ENCODE measurements around the gene OR4K2. TPM values are rescaled to one million over a fixed set of nuclear protein-coding genes. Genes with fewer than 3 reads are reported as not detected.

Gene OR4K2
- total RNA-seq, 1 donor from 2014 or later, result not detected

- H3K9me3 Mint-ChIP-seq, result peaks cover 64% of the 10 kb centered on the region
- H3K27ac Mint-ChIP-seq, result no peak overlapping the region
- no peaks in the 10 kb centered on the region for H3K36me3 Mint-ChIP-seq
- no peaks in the 10 kb centered on the region for H3K79me2 ChIP-seq (ENCODE audit: low read depth)
- H3K9ac ChIP-seq, result no peak overlapping the region
- H2AFZ ChIP-seq (replicated peaks), result no peak overlapping the region
- H3K36me3 ChIP-seq, result no peaks in the 10 kb centered on the region
- no peak for DNase-seq (ENCODE audit: low spot score)
- H4K20me1 ChIP-seq (ENCODE audit: low read depth), result no peaks in the 10 kb centered on the region
- H3F3A ChIP-seq (ENCODE audit: low read depth), result no peaks in the 10 kb centered on the region
- no peaks in the 10 kb centered on the region for H3K27me3 ChIP-seq
- H3K27me3 Mint-ChIP-seq (ENCODE audit: insufficient read depth, low read depth), result peaks cover 2% of the 10 kb centered on the region
- H3K4me1 Mint-ChIP-seq, result no peaks in the 10 kb centered on the region
- no peak overlapping the region for H3K27ac ChIP-seq
- H3K4me1 ChIP-seq, result no peaks in the 10 kb centered on the region
- H3K4me3 Mint-ChIP-seq, result no peak overlapping the region
- no peak overlapping the region for H3K4me3 ChIP-seq
- H3K9me3 ChIP-seq (ENCODE audit: low read depth), result peaks cover 89% of the 10 kb centered on the region
- no peak for TF ChIP-seq CTCF (IDR thresholded peaks at IDR 0.05)
- no peak for TF ChIP-seq EZH2 (IDR thresholded peaks at IDR 0.05)
- no peak for TF ChIP-seq EZH2phosphoT487 (IDR thresholded peaks at IDR 0.05)
- no peak overlapping the region for H3K4me2 ChIP-seq
Observed at GRCh38 chr14:19902409-19902808, 27.5 kb downstream of the OR4K2 start.

- H3K27ac ChIP-seq, result no peak overlapping the region
- H3K27me3 Mint-ChIP-seq (ENCODE audit: insufficient read depth, low read depth), result no peaks in the 10 kb centered on the region
- H2AFZ ChIP-seq (replicated peaks), result no peak overlapping the region
- peaks cover 94% of the 10 kb centered on the region for H3K9me3 ChIP-seq (ENCODE audit: low read depth)
- no peak overlapping the region for H3K27ac Mint-ChIP-seq
- no peak for DNase-seq (ENCODE audit: low spot score)
- no peaks in the 10 kb centered on the region for H3K4me1 ChIP-seq
- H3K4me3 Mint-ChIP-seq, result no peak overlapping the region
- H3K4me3 ChIP-seq, result no peak overlapping the region
- no peaks in the 10 kb centered on the region for H3K4me1 Mint-ChIP-seq
- H3K79me2 ChIP-seq (ENCODE audit: low read depth), result no peaks in the 10 kb centered on the region
- peaks cover 72% of the 10 kb centered on the region for H3K9me3 Mint-ChIP-seq
- no peak overlapping the region for H3K4me2 ChIP-seq
- H3K9ac ChIP-seq, result no peak overlapping the region
- H4K20me1 ChIP-seq (ENCODE audit: low read depth), result no peaks in the 10 kb centered on the region
- no peak for TF ChIP-seq CTCF (IDR thresholded peaks at IDR 0.05)
- no peak for TF ChIP-seq EZH2phosphoT487 (IDR thresholded peaks at IDR 0.05)
- TF ChIP-seq EZH2 (IDR thresholded peaks at IDR 0.05), result no peak
- no peaks in the 10 kb centered on the region for H3F3A ChIP-seq (ENCODE audit: low read depth)
- H3K36me3 ChIP-seq, result no peaks in the 10 kb centered on the region
- H3K36me3 Mint-ChIP-seq, result no peaks in the 10 kb centered on the region
- no peaks in the 10 kb centered on the region for H3K27me3 ChIP-seq
Observed at GRCh38 chr14:19906665-19907064, 31.7 kb downstream of the OR4K2 start.

- Histone ChIP-seq H3K27me3 (no peaks in the 10 kb centered on the region), H3K36me3 (no peaks in the 10 kb centered on the region), H3F3A (ENCODE audit: low read depth) (no peaks in the 10 kb centered on the region), H3K27ac (no peak overlapping the region), H3K4me2 (no peak overlapping the region), H2AFZ (replicated peaks) (no peak overlapping the region), H3K9me3 (ENCODE audit: low read depth) (peaks cover 79% of the 10 kb centered on the region), H3K9ac (no peak overlapping the region), H4K20me1 (ENCODE audit: low read depth) (no peaks in the 10 kb centered on the region), H3K4me1 (no peaks in the 10 kb centered on the region), H3K79me2 (ENCODE audit: low read depth) (no peaks in the 10 kb centered on the region), H3K4me3 (no peak overlapping the region)
- DNase-seq (ENCODE audit: low spot score), result no peak
- Mint-ChIP-seq H3K9me3 (peaks cover 67% of the 10 kb centered on the region), H3K27ac (no peak overlapping the region), H3K27me3 (ENCODE audit: insufficient read depth, low read depth) (no peaks in the 10 kb centered on the region), H3K4me1 (no peaks in the 10 kb centered on the region), H3K36me3 (no peaks in the 10 kb centered on the region), H3K4me3 (no peak overlapping the region)
- TF ChIP-seq EZH2phosphoT487 (IDR thresholded peaks at IDR 0.05) (no peak), CTCF (IDR thresholded peaks at IDR 0.05) (no peak), EZH2 (IDR thresholded peaks at IDR 0.05) (no peak)
Observed at GRCh38 chr14:19911114-19911513, 36.2 kb downstream of the OR4K2 start.
